Midbrain (tissue), 1 donor: Measurements from ENCODE around the gene USP10.
"Not testable (repeated sequence)": the region's sequence is repeated elsewhere in the genome, so short reads cannot be mapped to it uniquely, and the experiment has no call there.

Experiments used
- DNase-seq: peaks from one replicate; lab custom pipeline; 2025; lab: John Stamatoyannopoulos, UW

USP10 gene

GRCh38 chr16:84726669-84727467 is 27.1 kb downstream of the USP10 start:
- DNase-seq, result peak; percentile 28

DNA sequence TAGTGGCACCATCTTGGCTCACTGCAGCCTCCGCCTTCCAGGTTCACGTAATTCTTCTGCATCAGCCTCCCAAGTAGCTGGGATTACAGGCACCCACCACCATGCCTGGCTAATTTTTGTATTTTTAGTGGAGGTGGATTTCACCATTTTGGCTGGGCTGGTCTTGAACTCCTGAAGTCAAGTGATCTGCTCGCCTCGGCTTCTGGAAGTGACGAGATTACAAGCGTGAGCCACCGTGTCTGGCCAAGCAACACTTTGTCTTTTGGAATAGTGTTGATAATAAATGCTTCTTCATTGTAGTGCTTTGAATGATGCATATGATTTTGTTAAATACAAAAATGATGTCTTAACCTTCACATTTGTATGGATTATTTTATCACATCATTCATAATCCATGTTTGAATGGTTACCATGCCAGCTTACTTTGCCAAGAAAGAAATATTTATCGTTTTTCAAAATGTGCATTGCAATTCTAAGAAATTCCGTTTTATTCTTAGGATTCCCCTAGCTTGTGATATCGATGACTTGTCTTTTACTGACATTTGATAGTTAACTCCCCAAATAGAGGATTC is 29.1 kb downstream of the USP10 start:
- no peak for DNase-seq

DNA sequence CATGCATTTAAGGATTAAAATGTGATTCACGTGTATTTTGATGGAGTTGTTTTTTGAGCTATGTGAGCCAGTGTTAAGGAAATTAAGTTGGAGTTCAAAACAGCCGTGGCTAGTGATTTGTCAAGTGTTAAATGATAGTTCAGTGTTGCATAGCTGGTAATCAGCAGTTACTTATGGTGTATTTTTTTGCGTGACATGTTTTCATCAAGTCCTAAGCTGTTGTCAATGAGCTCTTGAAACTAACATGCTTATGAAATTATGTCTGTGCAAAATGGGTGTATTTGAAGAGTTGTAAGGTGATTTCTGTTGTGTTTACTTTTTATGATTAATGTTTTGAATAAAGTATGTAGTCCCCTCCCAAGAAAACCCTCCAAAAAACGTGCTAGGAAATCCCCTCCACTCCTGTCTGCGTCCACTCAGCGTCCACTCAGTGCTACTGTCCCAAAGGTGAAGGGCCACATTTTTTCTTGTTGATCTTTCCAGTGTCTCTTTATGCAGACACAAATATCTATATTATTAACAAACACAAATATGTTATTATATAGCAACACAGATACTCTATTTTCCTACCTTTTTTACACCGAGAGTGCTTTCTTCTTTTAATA is 30.0 kb downstream of the USP10 start:
- DNase-seq, result no peak

- peak; percentile 31 for DNase-seq
These were observed 30.8 kb downstream of the USP10 start for GRCh38 chr16:84730406-84731106.

GRCh38 chr16:84732332-84732673 is 32.5 kb downstream of the USP10 start:
- DNase-seq, result not testable (repeated sequence)

GRCh38 chr16:84732674-84733352 is 33.0 kb downstream of the USP10 start:
- no peak for DNase-seq

DNA sequence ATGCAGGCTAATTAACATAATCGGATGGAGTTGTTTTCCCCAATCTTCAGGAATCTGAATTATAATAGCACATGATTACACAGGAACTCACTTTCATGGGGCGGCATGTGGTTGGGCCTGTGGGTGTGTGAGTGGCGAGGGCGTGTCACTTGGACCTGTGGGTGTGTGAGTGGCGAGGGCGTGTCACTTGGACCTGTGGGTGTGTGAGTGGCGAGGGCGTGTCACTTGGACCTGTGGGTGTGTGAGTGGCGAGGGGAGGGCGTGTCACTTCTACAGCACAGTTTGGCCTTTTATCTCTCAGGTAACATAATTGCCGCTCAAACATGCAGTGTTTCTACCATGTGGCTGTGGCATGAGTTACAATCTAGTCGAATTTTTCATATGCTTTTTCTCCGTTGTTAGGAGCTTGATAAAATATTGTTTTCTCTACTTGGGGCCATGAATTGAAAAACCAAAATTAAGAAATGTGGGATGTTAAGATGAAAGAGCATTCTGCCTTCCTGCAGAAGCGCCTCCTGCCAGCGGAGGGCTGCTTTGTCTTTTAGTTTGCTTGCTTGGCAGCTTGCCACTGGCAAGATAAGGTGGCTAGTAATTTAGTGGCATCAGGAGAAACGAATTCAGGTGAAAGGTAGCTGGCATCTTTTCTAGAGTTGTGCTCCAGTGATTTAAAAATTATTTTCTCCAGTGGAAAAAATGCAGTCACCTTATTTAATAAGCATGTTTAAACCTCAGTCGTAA is 36.2 kb downstream of the USP10 start:
- no peak for DNase-seq

- no peak for DNase-seq
These were observed 37.6 kb downstream of the USP10 start for GRCh38 chr16:84737192-84738011.

DNA sequence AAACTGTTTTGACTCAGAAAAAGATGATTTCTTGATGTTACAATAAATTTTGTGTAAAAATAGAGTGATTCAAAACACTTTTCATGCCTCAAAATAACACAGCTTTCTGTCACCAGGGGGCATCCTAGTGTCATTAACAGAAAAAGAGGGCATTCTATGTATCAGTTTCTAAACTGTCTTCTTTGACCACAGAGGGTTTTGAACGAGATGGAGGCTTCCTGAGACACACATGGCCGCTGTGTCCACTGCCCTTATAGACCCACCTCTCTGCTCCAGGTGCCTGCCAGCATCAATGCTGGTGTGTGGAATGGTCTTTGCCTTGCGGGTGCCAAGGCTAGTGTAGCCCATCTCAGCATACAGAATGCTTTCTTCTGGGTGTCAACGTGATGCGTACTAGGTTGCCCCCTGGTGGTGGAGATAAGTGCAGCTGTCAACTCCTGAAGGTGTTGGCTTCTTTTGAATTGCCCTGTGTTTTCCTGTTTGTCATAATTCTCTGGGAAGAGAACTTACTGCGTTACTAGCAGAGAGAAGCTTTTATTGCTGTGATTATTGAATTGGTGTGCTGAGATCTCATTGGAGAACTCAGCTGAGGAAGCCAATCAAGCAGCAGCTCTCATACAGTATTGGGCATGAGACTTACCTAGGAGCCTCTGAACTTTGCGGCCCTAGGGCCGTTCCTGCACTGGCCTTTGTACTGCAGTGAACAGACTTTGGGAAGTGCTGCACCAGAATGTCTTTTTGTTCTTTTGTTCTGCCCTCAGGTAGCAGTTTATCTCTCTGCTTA is 38.6 kb downstream of the USP10 start:
- peak; percentile 67 for DNase-seq

GRCh38 chr16:84739349-84740124 is 39.7 kb downstream of the USP10 start:
- no peak for DNase-seq

DNA sequence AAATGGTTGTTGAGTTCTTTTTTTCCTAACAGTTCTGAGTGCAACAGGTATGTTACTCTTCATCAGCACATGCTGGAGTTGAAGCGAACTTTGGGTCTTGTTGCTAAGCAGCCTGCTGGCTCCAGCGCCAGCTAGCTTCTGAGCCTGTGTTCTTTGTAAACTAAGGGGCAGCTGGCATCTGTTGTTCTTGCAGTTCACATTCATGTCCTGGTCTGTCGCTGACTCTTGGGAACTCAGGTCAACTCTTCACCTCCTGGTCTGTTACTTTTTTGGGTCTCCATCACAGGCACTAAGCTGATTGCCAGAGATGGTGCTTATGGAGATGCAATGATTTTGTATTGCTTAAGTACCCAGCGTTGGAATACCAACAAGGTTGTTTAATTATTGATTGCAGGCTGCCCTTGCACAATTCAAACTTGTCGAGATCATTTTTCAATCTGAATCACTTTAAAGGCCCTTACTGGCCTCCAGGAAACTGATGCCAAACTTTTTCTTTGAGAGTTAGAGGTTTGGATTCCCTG is 40.9 kb downstream of the USP10 start:
- DNase-seq, result no peak

- DNase-seq, result peak; percentile 59
These were observed 41.6 kb downstream of the USP10 start for GRCh38 chr16:84741340-84741830.

DNA sequence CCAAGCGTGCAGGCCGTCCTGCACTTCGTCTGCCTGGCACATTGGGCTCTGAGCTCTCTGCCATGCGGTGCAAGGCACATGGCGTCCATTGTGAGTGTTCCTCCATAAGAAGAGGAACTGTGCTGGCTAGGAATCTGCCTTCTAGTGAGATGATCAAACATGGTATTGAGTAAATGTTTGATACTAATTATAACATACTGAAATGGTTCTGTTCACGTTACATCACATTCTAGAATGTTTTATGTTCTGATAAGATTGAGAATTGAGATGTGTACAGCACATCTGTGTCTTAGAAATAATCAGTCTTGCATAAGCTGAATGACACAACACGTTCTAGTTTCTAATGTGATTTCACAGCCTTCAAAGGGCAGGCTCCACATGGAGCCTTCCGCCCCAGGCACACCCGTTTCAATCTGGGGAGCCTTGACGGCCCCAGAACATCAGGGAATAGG is 42.9 kb downstream of the USP10 start:
- peak; percentile 27 for DNase-seq

DNA sequence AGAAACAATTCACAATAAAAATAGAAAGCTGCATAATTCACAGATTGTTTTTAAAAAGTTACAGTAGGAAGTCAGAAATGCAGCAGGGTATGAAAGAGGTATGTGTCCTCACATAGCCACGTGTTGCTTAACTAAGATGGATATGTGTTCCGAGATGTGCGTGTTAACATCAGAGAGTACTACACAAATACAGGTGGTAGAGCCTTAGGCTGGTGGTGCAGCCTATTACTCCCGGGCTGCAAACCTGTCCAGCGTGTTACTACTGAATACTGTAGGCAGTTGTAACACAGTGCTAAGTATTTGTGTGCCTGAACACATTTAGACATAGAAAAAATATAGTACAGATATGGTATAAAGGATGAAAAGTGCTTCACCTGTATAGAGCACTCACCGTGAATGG is 46.4 kb downstream of the USP10 start:
- no peak for DNase-seq

GRCh38 chr16:84746875-84747274 is 47.1 kb downstream of the USP10 start:
- no peak for DNase-seq

DNA sequence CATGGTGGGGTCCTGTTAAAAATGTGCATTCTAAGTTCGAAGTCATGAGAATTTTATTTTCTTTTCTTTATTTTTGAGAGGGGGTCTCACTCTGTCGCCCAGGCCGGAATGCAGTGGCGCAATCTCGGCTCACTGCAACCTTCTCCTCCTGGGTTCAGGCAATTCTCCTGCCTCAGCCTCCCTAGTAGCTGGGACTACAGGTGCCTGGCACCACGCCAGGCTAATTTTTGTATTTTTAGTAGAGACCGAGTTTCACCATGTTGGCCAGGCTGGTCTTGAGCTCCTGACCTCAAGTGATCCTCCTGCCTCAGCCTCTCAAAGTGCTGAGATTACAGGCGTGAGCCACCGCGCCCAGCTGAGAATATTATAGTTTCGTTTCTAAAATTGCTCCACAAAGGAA is 48.4 kb downstream of the USP10 start:
- not testable (repeated sequence) for DNase-seq

- DNase-seq, result no peak
These were observed 49.3 kb downstream of the USP10 start for GRCh38 chr16:84749072-84749471.

GRCh38 chr16:84749815-84750214 is 50.0 kb downstream of the USP10 start:
- DNase-seq, result no peak
